Renal cortical epithelial cell (primary cell): ENCODE data around the gene RNF225. TPM values are rescaled to one million over a fixed set of nuclear protein-coding genes. Genes with fewer than 3 reads are reported as not detected.

Experiments
- DNase-seq: peaks from one replicate; pipeline ENCODE4 v3.0.0-alpha.2; 2011; ENCODE audit warnings: low read depth
- total RNA-seq: library from RNA; depleted of rRNA; stranded (reverse); fragments of >200 nt; gene quantifications from 2 replicates; pipeline ENCODE4 v1.2.3, GENCODE V29; 2014

RNF225 gene
- total RNA-seq, 1 donor from 2014 or later, result not detected

- no peak for DNase-seq
Observed at GRCh38 chr19:58387338-58388174, 7.9 kb upstream of the RNF225 start.

DNA sequence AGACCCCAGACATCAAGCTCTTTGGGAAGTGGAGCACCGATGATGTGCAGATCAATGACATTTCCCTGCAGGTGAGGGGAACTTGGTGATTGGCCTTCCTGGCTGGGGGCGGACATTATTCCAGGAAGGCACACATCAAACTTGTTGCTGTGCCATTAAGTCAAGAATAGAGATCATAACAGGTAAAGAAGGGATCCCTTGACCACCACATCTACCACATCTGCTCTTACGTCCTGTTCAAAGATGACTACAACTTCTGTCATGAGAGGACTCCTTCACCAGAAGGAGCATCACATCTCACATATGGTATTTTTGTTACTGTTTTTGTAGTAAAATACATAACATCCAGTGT lies 7.3 kb upstream of the RNF225 start:
- no peak for DNase-seq

DNA sequence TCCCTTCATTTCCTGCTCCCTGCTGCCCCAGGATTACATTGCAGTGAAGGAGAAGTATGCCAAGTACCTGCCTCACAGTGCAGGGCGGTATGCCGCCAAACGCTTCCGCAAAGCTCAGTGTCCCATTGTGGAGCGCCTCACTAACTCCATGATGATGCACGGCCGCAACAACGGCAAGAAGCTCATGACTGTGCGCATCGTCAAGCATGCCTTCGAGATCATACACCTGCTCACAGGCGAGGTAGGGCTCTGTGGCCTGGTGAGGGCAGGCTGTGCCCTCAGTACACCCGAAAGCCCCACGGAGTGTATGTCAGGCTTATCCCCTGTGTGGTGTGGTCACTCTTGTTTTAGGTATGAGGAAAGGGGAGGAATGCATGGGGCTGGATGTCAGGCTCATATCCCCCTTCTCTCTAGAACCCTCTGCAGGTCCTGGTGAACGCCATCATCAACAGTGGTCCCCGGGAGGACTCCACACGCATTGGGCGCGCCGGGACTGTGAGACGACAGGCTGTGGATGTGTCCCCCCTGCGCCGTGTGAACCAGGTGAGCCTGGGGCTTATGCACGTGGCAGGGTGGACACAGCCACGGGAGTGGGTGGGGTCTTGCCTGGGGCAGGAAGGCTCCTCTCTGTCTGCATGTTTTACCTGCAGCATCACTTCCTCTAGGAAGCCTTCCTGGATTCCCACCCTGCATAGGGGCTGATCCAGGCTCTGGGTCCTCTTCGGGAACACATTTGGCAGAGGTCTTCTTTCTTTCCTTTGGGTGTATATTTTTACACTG lies 2.3 kb upstream of the RNF225 start:
- no peak for DNase-seq

GRCh38 chr19:58393725-58394033 lies 1.8 kb upstream of the RNF225 start:
- DNase-seq, result no peak

DNA sequence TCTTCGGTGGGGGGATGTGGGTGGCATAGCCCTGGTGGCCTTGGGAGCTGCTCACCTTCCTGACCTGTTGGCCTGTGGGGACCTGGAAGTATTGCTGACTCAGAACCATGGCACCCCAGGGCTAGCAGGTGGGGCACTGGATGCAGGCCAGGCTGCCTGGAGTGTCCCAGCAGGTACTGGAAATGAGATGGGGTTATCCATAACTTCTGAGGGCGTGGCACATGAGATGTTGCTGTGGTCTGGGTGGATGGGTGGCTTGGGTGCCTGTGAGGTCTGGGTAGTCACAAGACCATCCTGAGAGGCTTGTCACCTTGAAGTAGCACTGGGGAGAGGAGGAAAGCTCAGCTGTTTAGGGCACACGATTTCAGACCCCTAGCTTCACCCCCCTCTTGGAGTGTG lies 636 bp upstream of the RNF225 start:
- no peak for DNase-seq

DNA sequence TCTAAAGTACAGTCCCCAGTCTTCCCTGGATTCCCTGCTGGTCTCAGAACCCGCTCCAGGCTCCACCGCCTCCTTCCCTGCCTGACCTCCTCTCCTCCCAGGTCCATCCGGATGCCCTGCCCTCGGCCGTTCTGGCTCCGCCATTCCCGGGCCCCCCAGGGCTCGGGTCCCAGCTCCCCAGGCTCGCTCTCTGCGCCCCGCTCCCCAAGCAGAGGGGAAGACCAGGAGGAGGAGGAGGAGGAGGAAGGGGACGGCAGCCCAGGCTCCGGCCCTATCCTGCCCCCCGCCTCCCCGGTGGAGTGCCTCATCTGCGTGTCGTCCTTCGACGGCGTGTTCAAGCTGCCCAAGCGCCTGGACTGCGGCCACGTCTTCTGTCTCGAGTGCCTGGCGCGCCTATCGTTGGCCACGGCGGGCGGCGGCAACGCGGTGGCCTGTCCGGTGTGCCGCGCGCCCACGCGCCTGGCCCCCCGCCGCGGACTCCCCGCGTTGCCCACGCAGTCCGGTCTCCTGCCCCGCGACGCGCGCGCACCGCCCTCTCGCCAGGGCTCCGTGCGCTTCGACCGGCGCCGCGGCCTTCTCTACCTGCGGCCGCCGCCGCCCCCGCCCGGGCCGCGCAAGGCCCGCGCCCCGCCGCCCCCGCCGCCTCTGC lies 647 bp downstream of the RNF225 start:
- DNase-seq, result no peak

GRCh38 chr19:58396691-58397532 lies 1.5 kb downstream of the RNF225 start:
- DNase-seq, result no peak

DNA sequence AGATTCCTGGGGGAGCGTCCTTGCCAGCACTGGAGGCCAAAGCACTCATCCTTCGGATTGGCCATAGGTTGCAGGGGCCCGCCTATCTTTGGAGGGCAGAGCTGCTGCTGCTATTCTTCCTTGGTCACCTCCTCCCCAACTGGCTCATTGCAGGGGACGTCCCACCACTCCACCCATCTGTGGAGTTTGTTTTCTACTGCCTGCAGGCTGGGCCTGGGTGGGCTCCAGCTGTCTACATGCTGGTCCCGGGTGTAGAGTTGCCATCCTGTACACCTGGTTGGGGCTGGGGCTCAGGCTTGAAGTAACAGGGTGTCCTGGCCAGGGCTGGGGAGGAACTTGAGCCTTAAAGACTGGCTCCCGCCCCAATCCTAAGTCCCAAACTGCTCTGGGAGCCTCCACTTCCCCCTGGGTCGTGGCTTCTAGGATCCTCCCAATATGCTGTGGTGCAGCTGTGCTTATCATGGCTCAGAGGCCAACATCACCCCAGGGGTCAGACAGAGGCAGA lies 2.1 kb downstream of the RNF225 start:
- DNase-seq, result no peak

GRCh38 chr19:58398087-58398486 lies 2.6 kb downstream of the RNF225 start:
- no peak for DNase-seq

DNA sequence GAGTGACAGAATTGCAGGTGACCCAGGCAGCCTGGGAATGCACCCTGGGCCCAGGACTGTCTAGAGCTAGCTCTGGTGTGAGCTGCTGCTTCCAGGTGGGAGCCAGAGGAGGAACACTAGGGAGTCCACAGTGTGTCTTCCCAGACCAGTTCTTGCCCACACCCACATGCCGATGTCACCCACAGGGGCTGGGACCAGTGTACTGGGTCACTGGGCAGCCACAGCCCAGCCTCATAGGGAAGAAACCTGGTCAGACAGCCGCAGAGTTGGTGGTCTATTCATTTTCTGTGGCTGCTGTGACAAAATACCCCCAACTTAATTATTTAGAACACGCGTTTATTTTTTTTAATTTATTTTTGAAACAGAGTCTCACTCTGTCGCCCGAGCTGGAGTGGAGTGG lies 3.1 kb downstream of the RNF225 start:
- DNase-seq, result no peak

DNA sequence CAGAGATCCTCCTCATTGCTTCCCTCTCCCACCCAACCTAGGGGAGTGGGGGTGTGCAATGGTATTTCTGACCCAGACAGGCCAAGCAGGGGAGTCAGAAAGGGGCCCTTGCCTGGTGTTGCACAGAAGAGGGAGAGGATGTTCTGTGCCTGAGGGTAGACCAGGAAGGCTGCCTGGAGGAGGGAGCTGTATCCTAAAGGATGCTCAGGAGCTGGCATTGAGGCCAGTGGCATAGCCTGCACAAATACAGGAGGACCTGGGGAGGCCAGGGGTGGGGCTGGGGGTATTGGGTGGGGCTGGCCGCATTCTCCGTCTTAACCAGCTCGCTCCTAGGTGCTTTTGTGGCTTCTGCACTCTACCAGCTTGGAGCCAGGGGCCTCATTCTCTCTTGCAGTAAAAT lies 4.4 kb downstream of the RNF225 start:
- no peak for DNase-seq

DNA sequence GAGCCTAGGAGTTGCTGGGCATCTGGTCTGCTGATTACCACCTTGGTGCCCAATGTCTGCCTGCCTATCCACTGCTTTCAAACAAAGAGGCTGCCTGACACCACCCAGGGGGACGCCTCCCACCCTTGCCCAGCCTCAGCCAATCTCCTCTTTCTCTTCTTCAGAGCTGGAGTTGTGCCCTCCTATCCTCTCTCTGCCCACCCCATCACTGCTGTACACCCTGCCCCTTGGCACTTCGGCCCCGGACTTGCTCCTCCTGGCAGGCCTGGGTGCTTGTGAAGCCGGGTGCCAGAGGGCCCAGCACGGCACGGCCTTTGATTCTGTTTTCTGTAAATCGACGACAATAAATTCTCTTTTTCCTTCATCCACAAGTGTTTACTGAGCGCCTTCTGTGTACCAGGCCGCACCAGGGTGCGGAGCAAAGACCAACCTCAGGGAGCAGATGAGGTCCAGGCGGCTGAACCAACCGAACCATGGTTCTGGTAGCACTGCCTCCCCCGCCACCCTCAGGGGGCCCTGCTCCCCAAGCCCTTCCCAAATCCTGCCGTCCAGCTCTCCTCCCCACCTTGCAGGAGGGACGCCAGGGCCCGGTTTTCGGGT lies 5.0 kb downstream of the RNF225 start:
- DNase-seq, result no peak

GRCh38 chr19:58400916-58401839 lies 5.7 kb downstream of the RNF225 start:
- DNase-seq, result peak; percentile 97

- no peak for DNase-seq
Observed at GRCh38 chr19:58401840-58402421, 6.5 kb downstream of the RNF225 start.

DNA sequence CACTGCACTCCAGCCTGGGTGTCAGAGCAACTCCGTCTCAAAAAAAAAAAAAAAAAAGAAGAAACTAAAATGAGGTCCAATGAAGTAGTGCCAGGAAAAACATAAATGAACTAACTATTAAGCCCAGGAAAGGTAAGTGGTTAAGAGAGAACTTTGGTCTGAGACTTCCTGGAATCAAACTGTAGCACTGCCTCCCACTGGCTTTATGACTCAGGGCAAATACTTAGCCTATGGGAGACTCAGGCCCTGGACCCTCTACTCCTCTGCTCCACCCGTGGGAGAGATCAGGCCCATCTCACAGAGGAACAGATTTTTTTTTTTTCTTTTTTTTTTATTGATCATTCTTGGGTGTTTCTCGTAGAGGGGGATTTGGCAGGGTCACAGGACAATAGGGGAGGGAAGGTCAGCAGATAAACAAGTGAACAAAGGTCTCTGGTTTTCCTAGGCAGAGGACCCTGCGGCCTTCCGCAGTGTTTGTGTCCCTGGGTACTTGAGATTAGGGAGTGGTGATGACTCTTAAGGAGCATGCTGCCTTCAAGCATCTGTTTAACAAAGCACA lies 8.5 kb downstream of the RNF225 start:
- DNase-seq, result peak; percentile 35

GRCh38 chr19:58406818-58407657 lies 11.6 kb downstream of the RNF225 start:
- no peak for DNase-seq

GRCh38 chr19:58407658-58408151 lies 12.2 kb downstream of the RNF225 start:
- no peak for DNase-seq
